ENCODE results near the gene UBL4B.
A peak's percentile ranks its signal among the peaks of the same experiment; 100 is the strongest.

- TF ChIP-seq CTCF (IDR thresholded peaks at IDR 0.05; ENCODE audit: extremely low read depth in 1 of 2, insufficient read depth in 1 of 2, low read depth in 1 of 2, low read length in 2 of 2) (no peak), EZH2 (IDR thresholded peaks at IDR 0.05; ENCODE audit: borderline replicate concordance, low read depth, low read length, severe bottlenecking) (peak; percentile 95), MAX (IDR thresholded peaks at IDR 0.05; ENCODE audit: insufficient read depth, insufficient read length) (no peak), POLR2A (IDR thresholded peaks at IDR 0.05; ENCODE audit: low read depth, low read length) (no peak)
Observed at GRCh38 chr1:110084227-110085078, 27.8 kb upstream of the UBL4B start.

All from endothelial cell of umbilical vein (primary cell).